ENCODE data around the gene IL17A.
"Not testable (repeated sequence)": the region's sequence is repeated elsewhere in the genome, so short reads cannot be mapped to it uniquely, and the experiment has no call there.

IL17A gene

GRCh38 chr6:52155791-52156576 is 30.2 kb upstream of the IL17A start:
- Mint-ChIP-seq H3K4me1 (ENCODE audit: low read depth) (peaks cover 63% of the 10 kb centered on the region), H3K27me3 (peaks cover 23% of the 10 kb centered on the region), H3K4me3 (peak overlapping the region; percentile 39), H3K9me3 (peaks cover 8% of the 10 kb centered on the region), H3K27ac (peak overlapping the region; percentile 96), H3K36me3 (ENCODE audit: low read depth) (peaks cover 12% of the 10 kb centered on the region)

GRCh38 chr6:52157301-52157941 is 28.8 kb upstream of the IL17A start:
- Mint-ChIP-seq H3K36me3 (ENCODE audit: low read depth) (peaks cover 20% of the 10 kb centered on the region), H3K4me3 (peak overlapping the region; percentile 42), H3K9me3 (peaks cover 13% of the 10 kb centered on the region), H3K4me1 (ENCODE audit: low read depth) (peaks cover 78% of the 10 kb centered on the region), H3K27ac (peak overlapping the region; percentile 96), H3K27me3 (peaks cover 18% of the 10 kb centered on the region)

GRCh38 chr6:52160472-52161104 is 25.6 kb upstream of the IL17A start:
- Mint-ChIP-seq H3K9me3 (peaks cover 13% of the 10 kb centered on the region), H3K27ac (peak overlapping the region; percentile 98), H3K4me1 (ENCODE audit: low read depth) (peaks cover 87% of the 10 kb centered on the region), H3K27me3 (peaks cover 15% of the 10 kb centered on the region), H3K4me3 (peak overlapping the region; percentile 57), H3K36me3 (ENCODE audit: low read depth) (peaks cover 20% of the 10 kb centered on the region)

GRCh38 chr6:52161689-52162438 is 24.3 kb upstream of the IL17A start:
- Mint-ChIP-seq H3K4me1 (ENCODE audit: low read depth) (peaks cover 74% of the 10 kb centered on the region), H3K9me3 (peaks cover 13% of the 10 kb centered on the region), H3K27ac (peak overlapping the region; percentile 98), H3K4me3 (peak overlapping the region; percentile 57), H3K27me3 (peaks cover 15% of the 10 kb centered on the region), H3K36me3 (ENCODE audit: low read depth) (peaks cover 20% of the 10 kb centered on the region)

- Mint-ChIP-seq H3K27me3 (peaks cover 23% of the 10 kb centered on the region), H3K9me3 (peaks cover 8% of the 10 kb centered on the region), H3K27ac (peak overlapping the region; percentile 98), H3K4me3 (no peak overlapping the region), H3K36me3 (ENCODE audit: low read depth) (peaks cover 20% of the 10 kb centered on the region), H3K4me1 (ENCODE audit: low read depth) (peaks cover 61% of the 10 kb centered on the region)
These were observed 23.0 kb upstream of the IL17A start for GRCh38 chr6:52162940-52163908.

GRCh38 chr6:52164319-52165094 is 21.7 kb upstream of the IL17A start:
- Mint-ChIP-seq H3K27ac (no peak overlapping the region), H3K36me3 (ENCODE audit: low read depth) (peaks cover 14% of the 10 kb centered on the region), H3K4me1 (ENCODE audit: low read depth) (peaks cover 48% of the 10 kb centered on the region), H3K4me3 (no peak overlapping the region), H3K27me3 (peaks cover 32% of the 10 kb centered on the region), H3K9me3 (peaks cover 8% of the 10 kb centered on the region)

GRCh38 chr6:52167267-52167666 is 18.9 kb upstream of the IL17A start:
- no peak overlapping the region for H3K4me3 Mint-ChIP-seq
- no peak overlapping the region for H3K27ac Mint-ChIP-seq
- H3K9me3 Mint-ChIP-seq, result no peaks in the 10 kb centered on the region
- H3K27me3 Mint-ChIP-seq, result peaks cover 43% of the 10 kb centered on the region
- no peaks in the 10 kb centered on the region for H3K36me3 Mint-ChIP-seq (ENCODE audit: low read depth)
- H3K4me1 Mint-ChIP-seq (ENCODE audit: low read depth), result peaks cover 21% of the 10 kb centered on the region

- peaks cover 46% of the 10 kb centered on the region for H3K27me3 Mint-ChIP-seq
- H3K4me1 Mint-ChIP-seq (ENCODE audit: low read depth), result peaks cover 10% of the 10 kb centered on the region
- not testable (repeated sequence) for H3K27ac Mint-ChIP-seq; H3K9me3 Mint-ChIP-seq; H3K4me3 Mint-ChIP-seq; H3K36me3 Mint-ChIP-seq (ENCODE audit: low read depth)
These were observed 17.8 kb upstream of the IL17A start for GRCh38 chr6:52168351-52168750.

- H3K27ac Mint-ChIP-seq, result no peak overlapping the region
These were observed 12.1 kb upstream of the IL17A start for GRCh38 chr6:52174118-52174517.

GRCh38 chr6:52176550-52176949 is 9.6 kb upstream of the IL17A start:
- Mint-ChIP-seq H3K4me1 (ENCODE audit: low read depth) (peaks cover 20% of the 10 kb centered on the region), H3K27ac (no peak overlapping the region), H3K27me3 (peaks cover 34% of the 10 kb centered on the region), H3K4me3 (no peak overlapping the region), H3K9me3 (no peaks in the 10 kb centered on the region), H3K36me3 (ENCODE audit: low read depth) (no peaks in the 10 kb centered on the region)

More at GRCh38 chr6:52174118-52174517, 12.1 kb upstream of the IL17A start:
- Mint-ChIP-seq H3K27me3 (peaks cover 41% of the 10 kb centered on the region), H3K4me1 (ENCODE audit: low read depth) (peaks cover 8% of the 10 kb centered on the region), H3K9me3 (no peaks in the 10 kb centered on the region), H3K36me3 (ENCODE audit: low read depth) (no peaks in the 10 kb centered on the region), H3K4me3 (no peak overlapping the region)

GRCh38 chr6:52177961-52178360 is 8.2 kb upstream of the IL17A start:
- H3K27me3 Mint-ChIP-seq, result peaks cover 42% of the 10 kb centered on the region
- no peak overlapping the region for H3K4me3 Mint-ChIP-seq
- H3K27ac Mint-ChIP-seq, result no peak overlapping the region
- H3K4me1 Mint-ChIP-seq (ENCODE audit: low read depth), result peaks cover 20% of the 10 kb centered on the region
- H3K36me3 Mint-ChIP-seq (ENCODE audit: low read depth), result no peaks in the 10 kb centered on the region
- H3K9me3 Mint-ChIP-seq, result no peaks in the 10 kb centered on the region

- H3K27ac Mint-ChIP-seq, result no peak overlapping the region
- no peak overlapping the region for H3K4me3 Mint-ChIP-seq
- H3K27me3 Mint-ChIP-seq, result peaks cover 50% of the 10 kb centered on the region
- H3K9me3 Mint-ChIP-seq, result peaks cover under 1% of the 10 kb centered on the region
- H3K4me1 Mint-ChIP-seq (ENCODE audit: low read depth), result peaks cover 20% of the 10 kb centered on the region
- H3K36me3 Mint-ChIP-seq (ENCODE audit: low read depth), result no peaks in the 10 kb centered on the region
These were observed 5.2 kb upstream of the IL17A start for GRCh38 chr6:52180787-52181558.

All from stimulated activated naive CD8-positive, alpha-beta T cell treated with anti-CD3 and anti-CD28 coated beads, Interleukin-15, Interleukin-2, amounts not matched to agents 100 ng/mL and 50 ng/mL, for 24 hours (primary cell).